ENCODE data around the gene TCIRG1. TPM values are rescaled to one million over a fixed set of nuclear protein-coding genes. Genes with fewer than 3 reads are reported as not detected.

Gene TCIRG1
- total RNA-seq, 1 experiment from 2014 or later = 158 TPM

GRCh38 chr11:68024508-68024907 lies 14.3 kb upstream of the TCIRG1 start:
- no peak for TF ChIP-seq POLR2AphosphoS5 (IDR thresholded peaks at IDR 0.05; ENCODE audit: low read depth, low read length)
- H3K9me3 ChIP-seq (ENCODE audit: control insufficient read depth, insufficient read depth, low read depth, low read length) = no peaks in the 10 kb centered on the region
- no peak overlapping the region for H3K27ac ChIP-seq (ENCODE audit: low read length)
- POLR2A ChIA-PET = interaction anchor here (0.7 kb wide), 1 partner anchor 87 kb away, joined by 3 read pairs; no protein-coding TSS in a partner anchor
- BruUV-seq (replicated peaks) = no TSS peak
- H3K4me3 ChIP-seq (ENCODE audit: low read depth in 2 of 2, low read length in 2 of 2) = no peak overlapping the region
- in situ Hi-C loops (cut with HindIII; ENCODE audit: low pct_unique_long_range_greater_than_20kb, low sequenced_read_pairs) (no loop called here), intact Hi-C loops (cut with micrococcal nuclease; ENCODE audit: unreplicated experiment) (no loop called here)
- peaks cover 36% of the 10 kb centered on the region for H3K4me1 ChIP-seq (ENCODE audit: control insufficient read depth, insufficient read depth, low read length)
- H3K36me3 ChIP-seq (ENCODE audit: control insufficient read depth, insufficient read depth, low read length) = no peaks in the 10 kb centered on the region
- DNase-seq (ENCODE audit: low read depth, low spot score) (no peak), ATAC-seq (no peak)
- CTCF ChIA-PET = interaction anchor here (0.7 kb wide), 1 partner anchor 48 kb away, joined by 8 read pairs; no protein-coding TSS in a partner anchor
- no peaks in the 10 kb centered on the region for H3K27me3 ChIP-seq (ENCODE audit: control insufficient read depth, insufficient read depth, low read length)

- in situ Hi-C loops (cut with HindIII; ENCODE audit: low pct_unique_long_range_greater_than_20kb, low sequenced_read_pairs) = no loop called here
- DNase-seq (ENCODE audit: low read depth, low spot score) (no peak), ATAC-seq (no peak)
- no peak overlapping the region for H3K4me3 ChIP-seq (ENCODE audit: low read depth in 2 of 2, low read length in 2 of 2)
- no TSS peak for BruUV-seq (replicated peaks)
- POLR2A ChIA-PET = interaction anchor here (0.7 kb wide), 1 partner anchor 87 kb away, joined by 3 read pairs; no protein-coding TSS in a partner anchor
- H3K9me3 ChIP-seq (ENCODE audit: control insufficient read depth, insufficient read depth, low read depth, low read length) = no peaks in the 10 kb centered on the region
- H3K27ac ChIP-seq (ENCODE audit: low read length) = no peak overlapping the region
- no peaks in the 10 kb centered on the region for H3K36me3 ChIP-seq (ENCODE audit: control insufficient read depth, insufficient read depth, low read length)
- intact Hi-C loops (cut with micrococcal nuclease; ENCODE audit: unreplicated experiment) = no loop called here
- CTCF ChIA-PET = no interaction called here
- TF ChIP-seq CTCF (IDR thresholded peaks at IDR 0.05) (no peak), REST (IDR thresholded peaks at IDR 0.05; ENCODE audit: insufficient read depth in 1 of 2, low read depth in 2 of 2, low read length in 1 of 2) (no peak), POLR2AphosphoS5 (IDR thresholded peaks at IDR 0.05; ENCODE audit: low read depth, low read length) (no peak), SIN3A (IDR thresholded peaks at IDR 0.05; ENCODE audit: borderline replicate concordance, insufficient read depth, low read depth, low read length) (no peak), TCF7L2 (IDR thresholded peaks at IDR 0.05; ENCODE audit: low read depth, low read length) (no peak)
- peaks cover 36% of the 10 kb centered on the region for H3K4me1 ChIP-seq (ENCODE audit: control insufficient read depth, insufficient read depth, low read length)
- H3K27me3 ChIP-seq (ENCODE audit: control insufficient read depth, insufficient read depth, low read length) = no peaks in the 10 kb centered on the region
Observed at GRCh38 chr11:68025047-68025446, 13.8 kb upstream of the TCIRG1 start.

- H3K27me3 ChIP-seq (ENCODE audit: control insufficient read depth, insufficient read depth, low read length) = no peaks in the 10 kb centered on the region
- no TSS peak for BruUV-seq (replicated peaks)
- in situ Hi-C loops (cut with HindIII; ENCODE audit: low pct_unique_long_range_greater_than_20kb, low sequenced_read_pairs) = no loop called here
- CTCF ChIA-PET = no interaction called here
- ATAC-seq (no peak), DNase-seq (ENCODE audit: low read depth, low spot score) (no peak)
- intact Hi-C loops (cut with micrococcal nuclease; ENCODE audit: unreplicated experiment) = no loop called here
- TF ChIP-seq TCF7L2 (IDR thresholded peaks at IDR 0.05; ENCODE audit: low read depth, low read length) = no peak
- no peak for TF ChIP-seq REST (IDR thresholded peaks at IDR 0.05; ENCODE audit: insufficient read depth in 1 of 2, low read depth in 2 of 2, low read length in 1 of 2)
- no peak for TF ChIP-seq CTCF (IDR thresholded peaks at IDR 0.05)
- TF ChIP-seq SIN3A (IDR thresholded peaks at IDR 0.05; ENCODE audit: borderline replicate concordance, insufficient read depth, low read depth, low read length) = no peak
- no peak for TF ChIP-seq POLR2AphosphoS5 (IDR thresholded peaks at IDR 0.05; ENCODE audit: low read depth, low read length)
- H3K9me3 ChIP-seq (ENCODE audit: control insufficient read depth, insufficient read depth, low read depth, low read length) = no peaks in the 10 kb centered on the region
- peaks cover 25% of the 10 kb centered on the region for H3K4me1 ChIP-seq (ENCODE audit: control insufficient read depth, insufficient read depth, low read length)
- no peaks in the 10 kb centered on the region for H3K36me3 ChIP-seq (ENCODE audit: control insufficient read depth, insufficient read depth, low read length)
- H3K27ac ChIP-seq (ENCODE audit: low read length) = no peak overlapping the region
- POLR2A ChIA-PET = no interaction called here
- no peak overlapping the region for H3K4me3 ChIP-seq (ENCODE audit: low read depth in 2 of 2, low read length in 2 of 2)
Observed at GRCh38 chr11:68026391-68027105, 12.3 kb upstream of the TCIRG1 start.

All from Panc1 (cell line).